Hematopoietic multipotent progenitor cell treated with erythropoietin and hydrocortisone succinate and interleukin-3 and kit ligand, for 17 days (in vitro differentiated cells): ENCODE measurements around the gene RGSL1.

ENCODE experiments used
- DNase-seq: peaks from one replicate; pipeline ENCODE4 v3.0.0-alpha.2; 2015; ENCODE audit warnings: low spot score

RGSL1 gene

GRCh38 chr1:182588500-182589396 lies 138.8 kb downstream of the RGSL1 start, which contains the start of gene RNASEL:
TSS of gene RNASEL (minus strand) at chr1:182589256. CDS start at chr1:182586806, 2,450 bp downstream.
- DNase-seq, result peak; percentile 70

GRCh38 chr1:182589520-182589919 lies 139.6 kb downstream of the RGSL1 start:
- no peak for DNase-seq

GRCh38 chr1:182589931-182590330 lies 140.0 kb downstream of the RGSL1 start:
- DNase-seq, result no peak

GRCh38 chr1:182595641-182596240 lies 145.8 kb downstream of the RGSL1 start:
- DNase-seq, result peak; percentile 76

- DNase-seq, result no peak
These were observed 147.0 kb downstream of the RGSL1 start for GRCh38 chr1:182596934-182597333.

- DNase-seq, result no peak
These were observed 148.3 kb downstream of the RGSL1 start for GRCh38 chr1:182598296-182598695.

- DNase-seq, result peak; percentile 31
These were observed 149.4 kb downstream of the RGSL1 start for GRCh38 chr1:182599339-182599738.

- no peak for DNase-seq
These were observed 150.2 kb downstream of the RGSL1 start for GRCh38 chr1:182600036-182600713.

- no peak for DNase-seq
These were observed 150.9 kb downstream of the RGSL1 start for GRCh38 chr1:182600745-182601415.

- peak; percentile 89 for DNase-seq
These were observed 151.5 kb downstream of the RGSL1 start for GRCh38 chr1:182601416-182601786.

- no peak for DNase-seq
These were observed 152.0 kb downstream of the RGSL1 start for GRCh38 chr1:182601913-182602312.

GRCh38 chr1:182602935-182603645 lies 153.1 kb downstream of the RGSL1 start:
- DNase-seq, result peak; percentile 40

- DNase-seq, result no peak
These were observed 153.8 kb downstream of the RGSL1 start for GRCh38 chr1:182603646-182604174.

- DNase-seq, result peak; percentile 83
These were observed 154.5 kb downstream of the RGSL1 start, which contains the start of gene RGS16 for GRCh38 chr1:182604175-182605164. TSS of gene RGS16 (minus strand) at chr1:182604389. CDS start at chr1:182604259, 130 bp downstream.

- no peak for DNase-seq
These were observed 157.6 kb downstream of the RGSL1 start for GRCh38 chr1:182607566-182607965.

- DNase-seq, result no peak
These were observed 158.3 kb downstream of the RGSL1 start for GRCh38 chr1:182608236-182608635.

- DNase-seq, result no peak
These were observed 159.1 kb downstream of the RGSL1 start for GRCh38 chr1:182608845-182609610.
